ENCODE data around the gene SCUBE2.
A peak's percentile ranks its signal among the peaks of the same experiment; 100 is the strongest.
"Not testable (repeated sequence)": the region's sequence is repeated elsewhere in the genome, so short reads cannot be mapped to it uniquely, and the experiment has no call there.

Gene SCUBE2

DNA sequence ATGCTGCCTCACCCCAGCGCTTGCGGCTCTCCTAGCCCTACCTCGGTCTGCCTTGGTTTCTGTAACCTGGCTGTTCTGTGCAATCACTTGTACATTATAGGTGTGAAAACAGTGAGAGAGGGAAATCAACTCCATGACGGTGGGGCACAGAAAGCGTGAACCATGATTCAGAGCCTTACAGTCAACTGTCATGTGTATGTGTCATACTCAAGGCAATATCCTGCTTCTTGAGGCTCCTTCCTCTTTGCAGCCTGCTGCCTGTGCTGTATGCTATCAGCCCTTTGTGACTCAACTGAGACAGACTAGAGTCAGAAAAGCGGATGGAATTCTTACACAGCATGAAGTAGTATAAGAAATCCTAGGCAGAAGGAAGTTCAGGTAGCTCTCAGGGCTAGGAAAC lies 89.7 kb downstream of the SCUBE2 start:
- in situ Hi-C loops (cut with HindIII; ENCODE audit: low pct_ligation_motif_present, low pct_unique_long_range_greater_than_20kb, low sequenced_read_pairs): loop anchor here (25.0 kb wide), 1 partner anchor 136 kb away; no protein-coding TSS in a partner anchor
- DNase-seq: peak; percentile 84

DNA sequence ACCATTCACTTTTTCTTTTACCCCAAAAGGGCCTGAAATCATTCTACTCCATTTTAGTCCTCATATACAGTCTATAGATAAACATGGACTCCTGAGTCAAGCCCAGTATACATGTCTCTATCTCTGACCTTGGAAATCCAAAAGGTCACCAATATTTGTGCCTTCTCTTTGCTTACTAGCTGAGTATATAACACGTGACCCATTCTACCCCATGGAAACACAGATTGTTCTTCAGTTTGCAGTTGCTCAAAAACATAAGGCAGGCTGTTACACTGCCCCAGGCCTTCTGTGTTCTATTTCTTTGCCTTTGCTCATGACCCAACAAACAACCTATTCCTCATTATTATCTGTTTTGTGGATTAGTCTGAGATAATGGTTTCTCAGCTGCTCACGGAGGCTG lies 93.4 kb downstream of the SCUBE2 start:
- DNase-seq: no peak
- in situ Hi-C loops (cut with HindIII; ENCODE audit: low pct_ligation_motif_present, low pct_unique_long_range_greater_than_20kb, low sequenced_read_pairs): no loop called here

GRCh38 chr11:8997451-8997850 lies 93.9 kb downstream of the SCUBE2 start:
- in situ Hi-C loops (cut with HindIII; ENCODE audit: low pct_ligation_motif_present, low pct_unique_long_range_greater_than_20kb, low sequenced_read_pairs): no loop called here
- no peak for DNase-seq

DNA sequence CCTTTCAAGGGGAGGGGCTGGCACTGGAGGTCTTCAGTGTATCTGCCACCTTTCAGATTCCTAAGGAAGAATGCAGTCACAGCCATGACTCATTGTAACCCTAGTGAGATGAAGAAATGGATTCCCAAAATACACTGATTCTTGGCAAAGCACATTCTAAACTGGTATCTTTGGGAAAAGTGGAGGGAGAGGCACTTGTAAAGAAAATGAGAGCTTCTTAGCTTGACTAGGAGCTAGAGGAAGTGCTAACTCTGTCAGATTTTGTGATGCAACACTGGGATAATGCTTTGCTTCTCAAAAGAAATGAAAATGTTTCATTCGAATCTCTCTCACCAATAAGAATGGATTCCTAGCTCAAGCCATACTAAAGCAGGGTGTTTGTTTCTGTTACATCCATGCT lies 101.9 kb downstream of the SCUBE2 start:
- DNase-seq: peak; percentile 17
- in situ Hi-C loops (cut with HindIII; ENCODE audit: low pct_ligation_motif_present, low pct_unique_long_range_greater_than_20kb, low sequenced_read_pairs): no loop called here

GRCh38 chr11:8988329-8989234 lies 102.8 kb downstream of the SCUBE2 start:
- in situ Hi-C loops (cut with HindIII; ENCODE audit: low pct_ligation_motif_present, low pct_unique_long_range_greater_than_20kb, low sequenced_read_pairs): no loop called here
- DNase-seq: peak; percentile 41

DNA sequence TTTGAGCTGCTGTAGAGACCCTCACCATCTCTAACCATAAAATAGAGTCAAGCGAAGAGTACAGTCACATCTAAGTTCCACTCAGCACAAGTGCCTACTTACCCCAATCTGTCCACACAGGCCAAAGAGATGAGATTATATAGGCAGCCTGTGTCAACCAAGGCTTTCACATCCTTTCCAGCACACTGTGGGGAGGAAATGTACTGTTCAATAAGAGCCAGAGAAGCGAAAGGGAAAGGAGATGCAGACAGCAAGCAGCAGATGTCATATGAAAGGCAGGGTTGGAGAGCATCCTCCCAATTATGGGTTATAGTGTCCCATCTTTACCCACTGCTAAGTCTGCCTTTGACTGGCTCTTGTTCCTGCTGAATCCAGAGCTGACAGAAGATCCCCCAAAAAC lies 104.0 kb downstream of the SCUBE2 start:
- in situ Hi-C loops (cut with HindIII; ENCODE audit: low pct_ligation_motif_present, low pct_unique_long_range_greater_than_20kb, low sequenced_read_pairs): no loop called here
- no peak for DNase-seq

GRCh38 chr11:8986772-8987171 lies 104.6 kb downstream of the SCUBE2 start:
- DNase-seq; in situ Hi-C loops (cut with HindIII; ENCODE audit: low pct_ligation_motif_present, low pct_unique_long_range_greater_than_20kb, low sequenced_read_pairs): not testable (repeated sequence)

DNA sequence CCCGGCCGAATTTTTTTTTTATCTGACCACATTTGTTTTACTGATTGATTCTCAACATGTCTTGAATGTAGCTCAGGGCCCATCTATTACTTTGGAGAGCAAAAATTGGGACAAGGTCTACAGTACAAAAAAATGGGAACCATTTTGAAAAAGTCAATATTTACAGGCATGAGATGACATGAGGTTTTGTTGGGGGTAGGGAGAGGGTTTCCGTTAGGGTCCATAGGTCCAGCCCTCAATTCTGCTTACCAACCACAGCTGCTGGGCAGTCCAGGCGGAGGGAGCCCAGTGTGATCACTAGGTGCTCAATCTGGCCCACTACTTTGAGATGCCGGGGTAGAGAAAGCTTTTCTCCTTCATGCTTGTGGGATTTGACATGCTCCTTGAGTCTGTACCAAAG lies 105.9 kb downstream of the SCUBE2 start:
- in situ Hi-C loops (cut with HindIII; ENCODE audit: low pct_ligation_motif_present, low pct_unique_long_range_greater_than_20kb, low sequenced_read_pairs): no loop called here
- no peak for DNase-seq

- DNase-seq: no peak
- in situ Hi-C loops (cut with HindIII; ENCODE audit: low pct_ligation_motif_present, low pct_unique_long_range_greater_than_20kb, low sequenced_read_pairs): no loop called here
Measured at GRCh38 chr11:8983552-8983951, 107.8 kb downstream of the SCUBE2 start.

GRCh38 chr11:8980485-8980884 lies 110.9 kb downstream of the SCUBE2 start:
- no peak for DNase-seq
- in situ Hi-C loops (cut with HindIII; ENCODE audit: low pct_ligation_motif_present, low pct_unique_long_range_greater_than_20kb, low sequenced_read_pairs): no loop called here

DNA sequence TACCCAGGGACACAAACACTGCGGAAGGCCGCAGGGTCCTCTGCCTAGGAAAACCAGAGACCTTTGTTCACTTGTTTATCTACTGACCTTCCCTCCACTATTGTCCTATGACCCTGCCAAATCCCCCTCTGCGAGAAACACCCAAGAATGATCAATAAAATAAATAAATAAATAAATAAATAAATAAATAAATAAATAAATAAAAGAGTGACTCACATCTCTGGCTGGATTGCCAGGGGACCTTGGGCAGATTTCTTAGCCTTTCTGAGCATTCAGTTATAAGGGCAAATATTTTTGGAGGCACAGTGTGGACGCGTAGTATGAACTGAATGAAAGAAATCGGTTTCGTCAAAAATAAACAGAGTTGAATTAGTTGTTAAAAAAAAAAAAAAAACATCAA lies 112.0 kb downstream of the SCUBE2 start:
- in situ Hi-C loops (cut with HindIII; ENCODE audit: low pct_ligation_motif_present, low pct_unique_long_range_greater_than_20kb, low sequenced_read_pairs); DNase-seq: not testable (repeated sequence)

DNA sequence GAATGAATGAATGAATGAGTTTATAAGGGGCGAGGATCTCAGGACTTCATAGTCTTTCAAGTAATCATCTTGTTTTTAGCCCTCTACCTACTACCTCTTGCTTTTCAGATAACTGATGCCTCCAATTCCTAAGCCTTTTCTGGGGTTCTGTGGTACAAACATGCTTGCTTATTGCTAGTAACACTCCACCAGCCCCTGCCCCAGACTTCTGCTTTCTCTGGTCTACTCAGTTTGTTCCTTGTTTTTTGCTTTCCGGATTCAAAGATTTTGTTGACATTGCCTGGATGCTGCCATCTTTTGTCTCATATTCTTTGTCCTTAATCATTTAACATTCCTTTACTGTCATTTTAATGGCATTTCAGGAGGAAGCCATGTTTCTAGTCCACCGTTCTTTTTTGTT lies 118.3 kb downstream of the SCUBE2 start:
- no peak for DNase-seq
- in situ Hi-C loops (cut with HindIII; ENCODE audit: low pct_ligation_motif_present, low pct_unique_long_range_greater_than_20kb, low sequenced_read_pairs): no loop called here

DNA sequence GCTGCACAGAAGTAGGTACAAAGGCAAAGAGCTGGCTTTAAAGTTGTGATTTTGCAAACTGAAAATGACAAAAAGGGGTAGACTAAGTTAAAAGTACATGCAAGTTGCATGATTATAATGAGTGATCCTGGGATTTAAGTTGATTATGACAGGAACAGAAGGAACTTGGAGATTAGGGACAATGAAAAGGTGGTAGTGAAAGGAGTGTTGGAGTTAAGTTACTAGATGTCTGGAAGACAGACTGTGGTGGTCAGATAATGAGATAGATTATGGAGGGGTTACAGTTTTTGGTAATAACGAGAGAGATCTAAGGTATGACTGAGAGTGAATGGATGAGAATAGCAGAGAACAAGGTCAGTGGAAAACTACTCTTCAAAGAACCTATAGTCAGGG lies 119.5 kb downstream of the SCUBE2 start:
- in situ Hi-C loops (cut with HindIII; ENCODE audit: low pct_ligation_motif_present, low pct_unique_long_range_greater_than_20kb, low sequenced_read_pairs): no loop called here
- DNase-seq: no peak

- DNase-seq: no peak
- in situ Hi-C loops (cut with HindIII; ENCODE audit: low pct_ligation_motif_present, low pct_unique_long_range_greater_than_20kb, low sequenced_read_pairs): no loop called here
Measured at GRCh38 chr11:8971196-8971923, 120.0 kb downstream of the SCUBE2 start.

All from ACHN (cell line).